Hippocampal formation (tissue), 2 donors: Measurements from ENCODE around the gene TMEM218.
"Not testable (repeated sequence)": the region's sequence is repeated elsewhere in the genome, so short reads cannot be mapped to it uniquely, and the experiment has no call there.

Experiments used
- DNase-seq, 2 donors: peaks; one replicate each; lab custom pipeline; 2025; lab: John Stamatoyannopoulos, UW

TMEM218 gene

DNA sequence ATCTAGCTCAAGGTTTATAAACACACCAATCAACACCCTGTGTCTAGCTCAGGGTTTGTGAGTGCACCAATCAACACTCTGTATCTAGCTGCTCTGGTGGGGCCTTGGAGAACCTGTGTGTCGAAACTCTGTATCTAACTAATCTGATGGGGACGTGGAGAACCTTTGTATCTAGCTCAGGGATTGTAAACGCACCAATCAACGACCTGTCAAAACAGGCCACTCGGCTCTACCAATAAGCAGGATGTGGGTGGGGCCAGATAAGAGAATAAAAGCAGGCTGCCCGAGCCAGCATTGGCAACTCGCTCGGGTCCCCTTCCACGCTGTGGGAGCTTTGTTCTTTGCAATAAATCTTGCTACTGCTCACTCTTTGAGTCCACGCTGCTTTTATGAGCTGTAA is 21.3 kb downstream of the TMEM218 start:
- DNase-seq = not testable (repeated sequence)

DNA sequence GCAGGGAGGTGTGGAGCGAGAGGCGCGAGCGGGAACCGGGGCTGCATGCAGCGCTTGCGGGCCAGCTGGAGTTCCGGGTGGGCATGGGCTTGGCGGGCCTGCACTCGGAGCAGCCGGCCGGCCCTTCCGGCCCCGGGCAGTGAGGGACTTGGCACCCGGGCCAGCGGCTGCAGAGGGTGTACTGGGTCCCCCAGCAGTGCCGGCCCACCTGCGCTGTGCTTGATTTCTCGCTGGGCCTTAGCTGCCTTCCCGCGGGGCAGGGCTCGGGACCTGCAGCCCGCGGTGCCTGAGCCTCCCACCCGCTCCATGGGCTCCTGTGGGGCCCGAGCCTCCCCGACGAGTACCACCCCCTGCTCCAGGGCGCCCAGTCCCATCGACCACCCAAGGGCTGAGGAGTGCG is 21.9 kb downstream of the TMEM218 start:
- not testable (repeated sequence) for DNase-seq

DNA sequence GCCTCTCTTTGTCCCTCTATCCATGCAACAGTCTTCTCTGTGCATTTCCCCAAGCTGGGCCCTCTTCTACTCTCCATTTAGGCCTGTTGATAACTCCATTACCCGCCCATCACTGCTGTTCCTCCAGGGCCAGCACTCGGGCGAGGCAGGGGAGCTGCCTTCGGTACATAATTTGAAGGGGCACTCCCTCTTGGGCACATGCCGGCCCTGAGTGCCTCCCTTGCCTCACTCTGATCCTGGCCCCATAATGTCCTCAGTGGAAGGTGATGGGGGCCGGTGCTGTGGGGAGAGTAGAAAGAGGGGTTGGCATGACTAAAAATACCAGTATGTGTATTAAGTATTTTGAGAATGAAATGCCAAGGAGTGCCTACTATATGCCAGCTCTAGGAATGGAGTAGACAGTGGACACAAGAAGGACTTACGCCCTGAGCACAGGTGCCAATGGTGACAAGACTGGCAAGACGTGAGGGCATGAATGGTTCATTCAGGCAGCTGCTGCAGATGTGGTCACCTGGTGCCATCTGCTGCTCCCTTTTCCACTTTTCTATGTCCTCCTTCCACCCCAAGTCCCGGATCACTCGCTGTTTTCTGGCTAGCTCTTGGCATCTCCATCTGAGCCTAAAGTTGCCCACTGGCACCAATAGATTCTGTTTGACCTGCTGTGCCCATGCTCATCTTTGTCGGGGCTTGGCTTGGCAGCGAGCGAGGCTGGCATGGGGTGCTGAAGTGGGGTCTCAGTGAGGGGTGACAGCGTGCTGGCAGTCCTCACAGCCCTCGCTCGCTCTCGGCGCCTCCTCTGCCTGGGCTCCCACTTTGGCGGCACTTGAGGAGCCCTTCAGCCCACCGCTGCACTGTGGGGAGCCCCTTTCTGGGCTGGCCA is 22.6 kb downstream of the TMEM218 start:
- no peak for DNase-seq

DNA sequence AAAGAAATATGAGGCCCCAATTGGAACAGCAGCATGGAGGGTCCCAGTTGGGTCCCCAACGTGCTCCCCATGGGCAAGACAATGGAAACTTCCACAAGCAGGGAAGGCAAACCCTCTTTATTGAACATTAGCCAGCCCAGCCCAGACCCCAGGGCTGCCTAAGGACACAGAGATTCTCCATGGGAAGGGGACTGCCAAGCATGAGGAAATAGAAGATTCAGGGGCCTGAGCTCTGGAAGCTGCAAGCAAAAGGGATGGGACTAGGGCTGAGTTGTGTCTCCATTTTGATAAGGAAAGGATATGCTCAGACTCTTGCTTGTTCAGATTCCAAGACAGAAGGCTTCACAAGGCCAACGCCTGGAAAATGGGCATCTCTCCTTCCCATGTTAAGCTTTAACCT is 23.3 kb downstream of the TMEM218 start:
- no peak for DNase-seq

DNA sequence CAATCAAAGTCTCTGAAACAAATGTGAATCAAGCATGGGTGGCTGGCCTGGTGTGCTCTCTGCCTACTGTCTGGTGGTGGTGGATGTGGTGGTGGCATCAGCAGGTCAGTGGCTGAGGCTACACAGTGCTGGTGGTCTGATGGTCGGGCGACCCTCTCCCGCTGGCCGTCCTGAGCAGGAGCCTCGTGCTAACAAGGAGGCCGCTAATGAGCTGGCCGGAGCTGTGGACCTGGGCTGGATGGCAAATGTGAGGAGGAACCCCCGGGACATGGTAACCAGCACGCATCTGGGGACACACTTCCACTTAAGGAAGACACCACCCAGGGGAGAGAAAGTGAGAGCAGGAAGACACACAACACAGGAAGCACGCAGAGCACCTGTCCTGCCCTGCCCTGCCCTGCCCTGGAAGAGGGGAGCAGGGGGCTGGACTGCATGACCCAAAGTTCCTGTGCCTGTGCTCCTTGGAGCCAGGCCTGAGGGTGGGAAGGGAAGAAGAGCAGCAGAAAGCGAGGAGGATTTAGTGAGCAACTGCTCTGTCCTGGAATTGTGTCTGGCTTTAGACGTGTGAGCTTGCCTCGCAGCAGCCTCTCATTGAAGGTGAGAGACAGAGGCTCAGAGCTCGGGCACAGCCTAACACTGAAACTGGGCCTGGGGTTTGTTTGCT is 24.7 kb downstream of the TMEM218 start:
- DNase-seq = no peak

DNA sequence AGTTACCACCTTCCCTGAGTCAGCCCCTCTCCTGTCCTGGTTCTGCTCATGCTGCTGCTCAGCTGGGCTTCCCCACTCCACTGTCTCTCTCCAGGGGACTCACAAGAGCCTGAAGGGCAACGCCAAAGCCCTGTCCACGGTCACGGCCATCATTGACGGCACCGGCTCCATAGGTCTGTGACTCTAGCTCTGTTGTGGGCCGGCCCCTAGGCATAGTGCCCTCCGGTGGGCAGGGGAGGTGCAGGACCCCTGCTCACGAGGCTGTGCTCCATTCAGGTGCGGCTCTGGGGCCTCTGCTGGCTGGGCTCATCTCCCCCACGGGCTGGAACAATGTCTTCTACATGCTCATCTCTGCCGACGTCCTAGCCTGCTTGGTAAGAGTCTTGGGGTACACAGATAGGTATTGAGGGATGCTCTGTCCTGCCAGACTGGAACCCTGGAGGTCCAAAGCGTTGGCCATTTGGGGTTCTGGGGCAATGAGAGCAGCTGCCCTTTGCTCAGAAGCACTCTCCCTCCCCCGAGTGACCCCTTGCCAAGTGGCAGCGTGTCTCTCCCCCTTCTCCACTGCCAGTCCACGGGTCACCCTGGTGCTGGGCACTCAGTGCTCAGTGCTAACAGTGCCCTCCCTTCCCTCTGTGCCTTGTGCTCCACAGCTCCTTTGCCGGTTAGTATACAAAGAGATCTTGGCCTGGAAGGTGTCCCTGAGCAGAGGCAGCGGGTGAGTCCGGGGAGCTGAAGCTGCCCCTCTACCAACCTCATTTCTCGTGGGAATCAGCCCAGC is 25.9 kb downstream of the TMEM218 start:
- no peak for DNase-seq

DNA sequence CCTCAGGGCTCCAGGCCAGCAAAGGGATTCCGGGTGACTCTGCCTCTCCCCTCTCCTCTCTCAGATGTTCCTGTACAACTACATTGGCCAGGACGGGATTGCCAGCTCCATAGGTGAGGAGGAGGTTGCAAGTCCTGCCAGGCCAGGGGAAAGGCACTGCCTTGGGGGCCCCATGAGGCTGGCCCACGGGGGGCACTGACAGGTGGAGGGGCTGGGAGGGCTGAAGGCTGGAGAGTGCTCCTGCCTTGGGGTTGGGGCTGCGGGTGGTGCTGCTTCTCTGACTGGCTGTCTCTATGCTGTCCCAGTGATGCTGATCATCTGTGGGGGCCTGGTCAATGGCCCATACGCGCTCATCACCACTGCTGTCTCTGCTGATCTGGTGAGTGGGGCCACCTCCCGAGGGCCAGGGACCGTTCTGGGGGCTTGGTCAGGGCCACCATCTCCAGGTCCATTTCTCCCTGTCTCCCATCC is 26.6 kb downstream of the TMEM218 start:
- no peak for DNase-seq

DNA sequence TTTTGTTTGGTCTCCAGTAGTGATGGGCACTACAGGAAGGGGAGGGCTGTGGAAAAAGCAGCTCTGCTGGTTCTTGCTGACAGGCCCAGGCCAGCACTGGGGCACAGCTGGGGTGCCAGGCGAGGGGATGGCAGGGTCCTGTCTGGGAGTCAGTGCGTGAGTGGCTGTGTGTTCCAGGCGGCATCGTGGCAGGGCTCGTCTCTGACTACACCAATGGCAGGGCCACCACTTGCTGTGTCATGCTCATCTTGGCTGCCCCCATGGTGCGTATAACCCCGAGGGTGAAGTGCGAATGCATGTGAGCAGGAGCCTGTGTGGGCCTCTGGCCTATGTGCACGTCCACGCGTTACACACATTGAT is 27.4 kb downstream of the TMEM218 start:
- no peak for DNase-seq

DNA sequence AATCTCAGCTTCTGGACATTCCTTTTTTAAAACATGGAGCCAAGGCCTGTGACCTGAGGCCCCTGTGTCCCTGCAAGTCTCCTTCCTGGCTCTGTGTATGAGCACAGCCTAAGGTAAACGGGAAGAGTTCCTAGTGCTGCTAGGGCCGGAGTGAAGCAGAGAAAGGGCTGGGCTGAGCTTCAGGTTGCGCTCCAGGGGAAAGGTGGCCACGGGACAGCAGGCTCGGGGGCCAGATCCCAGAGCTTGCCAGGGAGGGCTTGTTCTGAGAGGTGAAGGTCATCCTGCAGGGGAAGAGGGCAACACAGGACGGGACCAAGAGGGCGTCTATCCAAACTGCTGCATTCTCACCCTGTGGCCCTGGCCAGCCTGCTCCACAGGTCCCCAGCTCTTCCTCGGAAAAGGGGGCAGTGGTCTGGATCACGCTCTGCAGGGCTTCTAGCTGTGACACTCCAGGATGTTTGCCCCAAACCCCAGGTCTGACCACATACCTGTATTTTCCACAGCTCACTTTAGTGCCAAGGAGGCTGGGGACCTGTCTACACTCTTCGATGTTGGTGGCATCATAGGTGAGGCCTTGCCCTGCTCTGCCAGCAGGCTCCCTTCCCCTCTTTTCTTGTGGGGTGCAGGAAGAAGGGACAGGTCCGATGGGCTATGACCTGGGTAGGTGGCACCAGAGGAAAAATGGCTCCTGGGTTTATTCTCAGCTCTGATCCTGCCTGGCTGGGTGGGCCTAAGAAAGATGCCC is 27.9 kb downstream of the TMEM218 start:
- DNase-seq = no peak

DNA sequence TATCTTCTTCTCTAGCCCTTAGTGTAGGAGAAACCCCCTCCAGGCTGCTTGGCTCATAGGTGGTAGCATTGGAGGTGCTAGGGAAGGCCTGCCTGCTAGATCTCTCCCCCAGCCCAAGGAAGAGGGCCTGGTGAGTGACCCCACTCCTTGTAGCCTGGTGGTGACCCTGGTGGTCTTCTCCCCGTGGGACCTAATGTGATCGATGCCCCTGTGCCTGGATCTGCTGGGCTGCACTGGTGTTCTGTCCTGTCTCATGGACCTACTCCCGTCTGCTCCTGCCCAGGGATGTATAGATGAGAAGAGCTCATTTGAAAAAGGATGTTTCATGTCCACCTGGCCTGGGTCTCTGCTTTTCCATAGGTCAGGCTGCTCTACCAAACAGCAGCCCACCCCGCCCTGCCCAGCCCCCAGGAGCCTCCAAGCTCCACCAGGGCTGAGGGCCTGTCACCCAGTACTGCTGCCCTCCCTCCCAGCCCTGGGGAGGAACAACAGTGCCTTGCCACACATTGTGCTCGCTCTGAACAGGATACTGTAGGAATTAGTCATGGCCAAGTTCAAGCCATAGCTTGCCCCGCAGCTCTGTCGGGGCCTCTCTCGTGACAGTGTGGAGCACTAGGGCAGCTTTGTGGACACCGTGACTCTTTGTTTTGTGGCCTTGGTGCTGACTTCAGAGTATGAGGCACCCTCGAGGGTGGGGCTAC is 28.7 kb downstream of the TMEM218 start:
- DNase-seq = no peak

DNA sequence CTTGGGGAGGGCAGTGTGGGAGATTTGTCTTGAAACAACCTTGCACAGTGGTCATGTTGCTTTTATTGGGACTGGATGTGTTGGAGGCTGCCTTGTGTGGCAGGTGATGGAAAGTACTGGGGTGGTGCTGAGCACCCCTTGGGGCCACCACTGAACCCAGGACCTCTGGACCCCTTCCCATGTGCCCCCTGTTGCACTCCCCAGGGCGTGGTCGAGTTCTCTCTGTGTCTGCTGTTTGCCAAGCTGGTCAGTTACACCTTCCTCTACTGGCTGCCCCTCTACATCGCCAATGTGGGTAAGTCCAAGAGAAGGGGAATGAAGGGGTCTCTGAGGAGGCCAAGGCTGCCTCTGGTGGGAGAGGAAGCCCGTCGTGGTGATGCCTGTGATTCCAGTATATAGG is 29.4 kb downstream of the TMEM218 start:
- no peak for DNase-seq

DNA sequence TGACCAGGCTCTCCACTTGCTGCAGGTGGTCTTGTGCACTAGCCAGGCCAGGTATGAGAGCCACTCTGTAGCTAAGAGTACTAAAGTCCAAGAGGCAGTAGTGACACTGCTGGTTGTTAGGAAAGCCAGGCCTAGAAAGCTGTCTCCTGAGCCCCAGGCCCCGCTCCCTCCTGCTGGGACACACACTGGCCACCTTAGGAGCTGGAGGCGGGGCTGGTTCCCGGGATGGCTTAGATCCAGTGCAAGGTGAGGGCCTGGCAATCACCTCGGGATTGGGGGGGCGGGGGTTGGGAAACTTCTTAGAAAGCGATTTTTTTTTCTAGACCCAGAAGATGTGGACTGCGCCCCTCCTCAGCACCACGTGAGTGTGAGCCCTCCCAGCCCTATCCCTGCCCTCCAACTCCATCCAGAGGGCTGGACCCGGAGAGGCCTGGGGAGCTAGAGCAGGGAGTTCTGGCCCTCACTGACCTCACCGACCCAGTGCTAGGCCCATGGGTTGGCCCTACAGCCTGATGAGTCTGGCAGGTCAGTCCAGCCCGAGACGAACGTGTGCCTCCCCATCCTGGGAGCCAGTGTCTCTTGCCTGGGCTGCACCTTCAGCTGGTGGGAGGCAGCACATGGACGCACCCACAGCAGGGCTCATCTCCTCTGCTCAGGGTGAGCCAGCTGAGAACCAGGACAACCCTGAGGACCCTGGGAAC is 30.2 kb downstream of the TMEM218 start:
- no peak for DNase-seq

DNA sequence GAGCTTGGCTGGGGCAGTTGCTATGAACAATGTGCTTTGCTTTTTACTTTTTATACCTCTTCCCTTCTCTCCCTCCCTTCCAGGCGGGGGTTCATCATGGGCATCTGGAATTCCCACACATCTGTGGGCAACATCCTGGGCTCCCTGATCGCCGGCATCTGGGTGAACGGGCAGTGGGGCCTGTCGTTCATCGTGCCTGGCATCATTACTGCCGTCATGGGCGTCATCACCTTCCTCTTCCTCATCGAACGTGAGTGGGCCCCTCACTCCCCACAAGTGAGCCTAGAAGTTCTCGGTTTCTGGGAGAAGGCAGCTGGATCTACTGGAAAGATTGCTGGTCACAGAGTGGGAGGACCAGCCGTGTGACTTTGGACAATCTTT is 30.9 kb downstream of the TMEM218 start:
- no peak for DNase-seq

DNA sequence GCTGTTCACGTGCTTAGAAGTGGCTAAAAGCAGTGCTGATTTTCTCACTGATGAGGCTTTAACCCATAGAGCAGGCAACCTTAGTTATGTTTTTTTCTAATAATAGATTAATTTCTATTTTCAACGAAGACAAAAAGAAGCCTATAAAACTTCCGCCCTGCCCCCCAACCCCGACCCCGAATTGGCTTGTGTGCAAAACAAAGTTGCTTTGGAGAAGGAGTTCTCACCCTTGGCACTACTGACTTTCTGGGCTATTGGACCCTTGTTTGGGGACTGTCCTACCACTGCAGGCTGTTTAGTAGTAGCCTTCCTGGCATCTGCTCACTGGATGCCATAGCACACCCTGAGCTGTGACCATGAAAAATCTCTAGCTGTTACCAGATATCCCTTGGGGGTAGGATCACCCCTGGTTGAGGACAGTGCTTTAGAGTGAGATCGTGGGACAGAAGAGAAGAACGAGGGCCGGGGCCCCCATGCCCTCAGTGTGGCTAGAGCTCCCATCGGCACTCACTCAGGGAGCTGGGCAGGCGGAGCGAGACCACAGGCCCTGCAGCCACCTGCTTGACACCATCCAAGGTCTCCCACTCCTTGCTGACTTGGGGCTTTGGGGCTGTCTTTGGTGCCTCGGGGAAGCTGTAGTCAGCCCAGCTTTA is 31.4 kb downstream of the TMEM218 start:
- no peak for DNase-seq

DNA sequence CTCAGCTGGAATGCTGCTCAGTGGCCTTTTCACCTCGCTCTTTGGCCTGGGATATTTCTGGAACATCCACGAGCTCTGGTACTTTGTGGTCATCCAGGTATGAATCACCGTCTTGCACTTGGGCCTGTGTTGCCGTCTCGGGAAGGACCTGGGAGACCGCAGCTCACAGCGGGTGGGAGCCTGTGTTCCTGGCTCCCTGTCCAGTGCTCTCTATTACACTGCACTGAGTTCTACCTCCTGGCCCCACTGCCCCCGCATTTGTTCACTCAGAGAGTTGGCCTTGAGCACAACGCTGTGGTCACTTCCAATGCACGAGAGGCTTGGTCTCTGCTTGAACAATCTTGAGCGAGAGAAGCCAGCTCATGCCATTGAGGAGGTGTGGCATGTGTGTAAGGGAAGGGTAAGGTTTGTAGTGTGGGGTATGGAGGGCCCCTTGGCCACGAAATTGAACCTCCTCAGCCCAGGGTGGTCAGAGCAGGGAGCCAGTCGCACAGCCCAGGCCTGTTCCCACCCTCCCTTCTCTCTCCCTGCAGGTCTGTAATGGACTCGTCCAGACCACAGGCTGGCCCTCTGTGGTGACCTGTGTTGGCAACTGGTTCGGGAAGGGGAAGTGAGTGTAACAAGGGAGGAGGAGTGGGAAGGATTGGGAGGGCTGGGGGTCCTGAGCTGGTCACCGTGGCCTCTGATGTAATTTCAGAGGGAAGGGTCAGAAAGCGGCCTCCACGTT is 32.1 kb downstream of the TMEM218 start:
- DNase-seq = no peak

DNA sequence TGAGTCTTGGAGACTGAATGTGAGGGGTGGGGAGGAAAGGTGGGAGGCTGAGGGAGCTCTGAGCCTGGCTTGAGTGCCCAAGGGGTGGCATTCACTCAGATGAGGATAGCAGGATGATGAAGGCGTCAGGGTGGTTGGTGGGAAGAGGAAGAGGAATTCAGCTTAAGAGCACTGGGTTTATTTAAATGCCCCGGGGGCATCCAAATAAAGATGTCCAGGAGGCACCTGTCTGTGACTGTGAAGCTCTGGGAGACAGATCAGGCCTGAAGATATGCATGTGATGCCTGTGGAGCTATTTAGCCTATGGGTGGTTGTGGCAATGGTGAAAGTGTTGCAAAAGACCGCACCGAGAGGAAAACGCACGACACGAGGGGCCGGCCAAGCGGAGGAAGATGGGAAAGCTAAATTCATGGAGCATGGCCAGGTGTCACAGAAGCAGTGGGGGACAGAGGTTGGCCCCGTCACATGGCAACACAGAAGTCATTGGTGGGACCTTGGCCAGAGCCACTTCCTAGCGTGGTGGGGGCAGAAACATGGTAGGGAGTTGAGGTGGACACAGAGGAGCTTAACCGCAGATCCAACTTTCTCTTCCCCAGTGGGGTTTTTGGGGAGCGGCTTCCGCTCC is 32.8 kb downstream of the TMEM218 start:
- no peak for DNase-seq

DNA sequence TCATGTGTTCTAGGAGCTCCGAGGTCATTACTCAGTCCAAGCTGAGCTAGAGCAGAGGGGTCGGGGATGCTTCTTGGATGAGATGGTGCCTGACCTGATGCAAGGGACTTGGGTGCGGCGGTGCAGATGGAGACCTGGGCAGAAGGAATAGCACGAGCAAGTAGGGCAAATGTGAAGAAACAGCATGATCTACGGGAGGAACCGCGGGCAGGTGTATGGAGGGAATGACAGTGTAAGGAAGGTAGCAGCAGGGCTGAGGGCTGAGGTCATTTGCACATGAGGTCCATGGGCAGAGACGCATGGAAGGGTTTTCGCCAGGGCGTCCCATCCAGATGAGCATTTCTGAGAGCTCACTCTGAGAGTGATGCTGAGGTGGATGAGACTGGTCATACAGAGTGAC is 33.4 kb downstream of the TMEM218 start:
- no peak for DNase-seq

DNA sequence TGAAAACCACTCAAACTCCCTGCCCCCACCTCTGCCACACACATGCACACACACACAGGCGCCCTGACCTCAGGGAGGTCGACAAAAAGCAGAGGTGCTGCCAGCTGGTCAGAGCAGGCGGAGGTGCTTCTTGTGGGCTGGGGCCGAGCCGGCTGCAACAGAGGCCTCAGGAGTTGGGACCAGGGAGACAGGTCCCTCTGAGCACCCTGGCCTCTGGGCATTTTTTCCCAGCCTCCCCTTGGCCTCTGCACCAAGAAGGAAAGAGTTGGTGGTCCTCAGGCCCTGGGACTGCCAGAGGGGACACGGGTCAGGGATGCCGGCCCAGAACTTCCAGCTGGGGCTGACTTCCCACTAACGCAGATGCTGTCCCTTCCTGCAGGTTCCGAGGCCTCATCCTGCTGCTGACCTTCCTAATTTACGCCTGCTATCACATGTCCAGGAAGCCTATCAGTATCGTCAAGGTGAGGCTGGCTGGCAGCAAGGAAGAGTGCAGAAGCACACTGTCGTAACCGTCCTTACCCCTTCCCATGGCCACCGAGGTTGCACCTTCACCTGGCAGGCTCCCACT is 35.0 kb downstream of the TMEM218 start:
- DNase-seq = no peak

DNA sequence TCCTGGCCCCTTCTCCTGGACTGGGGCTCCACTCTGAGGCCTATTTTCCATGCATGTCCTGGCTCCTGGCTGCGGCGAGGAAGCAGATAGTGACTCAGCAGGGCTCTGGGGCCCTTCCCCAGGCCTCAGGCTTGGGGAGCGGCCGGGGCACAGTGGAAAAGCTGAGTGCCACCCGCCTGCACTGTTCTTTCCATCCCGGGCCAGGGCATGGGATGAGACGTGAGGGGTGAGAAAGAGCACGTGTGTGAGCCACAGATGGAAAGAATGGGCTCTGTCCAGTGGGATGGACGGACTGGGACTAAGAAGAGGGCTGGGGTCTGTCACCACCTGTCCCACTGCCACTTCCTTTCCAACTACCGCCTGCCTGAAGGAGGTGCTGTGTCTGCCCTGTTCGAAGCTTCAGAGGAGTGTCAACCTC is 35.5 kb downstream of the TMEM218 start:
- DNase-seq = no peak
